ENCODE results near the gene LAPTM4A. TPM values are rescaled to one million over a fixed set of nuclear protein-coding genes. Genes with fewer than 3 reads are reported as not detected.

Gene LAPTM4A
- total and polyA plus RNA-seq, 2 of the 4 experiments (the other 2 are of a cell fraction): 97.7 to 401 TPM

DNA sequence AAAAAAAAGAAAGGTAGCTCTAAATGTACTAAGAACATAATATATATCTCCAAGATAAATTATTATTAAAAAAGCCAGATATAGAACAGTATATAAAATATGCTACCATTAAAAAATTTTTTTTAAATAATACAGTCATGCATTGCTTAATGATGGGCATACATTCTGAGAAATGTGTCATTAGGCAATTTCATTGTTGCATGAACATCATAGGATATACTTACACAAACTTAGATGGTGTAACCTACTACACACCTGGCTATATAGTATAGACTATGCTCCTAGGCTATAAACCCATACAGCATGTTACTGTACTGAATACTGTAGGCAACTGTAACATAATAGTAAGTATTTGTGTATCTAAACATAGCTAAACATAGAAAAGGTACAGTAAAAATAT, 18.3 kb upstream of the LAPTM4A start:
- H2BK5ac ChIP-seq (ENCODE audit: low read depth, low read length, poor library complexity, severe bottlenecking): no peak overlapping the region
- ATAC-seq (ENCODE audit: low read depth): no peak
- peaks cover 9% of the 10 kb centered on the region; the same call in 1 of the 2 replicates for H3K9me1 ChIP-seq (ENCODE audit: insufficient read depth, low read length)
- no peak overlapping the region for H3K4me2 ChIP-seq (ENCODE audit: low read depth, low read length)
- H3K23ac ChIP-seq (ENCODE audit: low read depth, low read length): no peak overlapping the region
- BruUV-seq (replicated peaks): no TSS peak
- no peak overlapping the region for H2BK120ac ChIP-seq (ENCODE audit: low read depth, low read length)
- intact Hi-C loops (cut with micrococcal nuclease): no loop called here
- no peak overlapping the region for H4K8ac ChIP-seq (ENCODE audit: low read depth in 2 of 2, low read length in 2 of 2)
- CTCF ChIA-PET: interaction anchor here (0.6 to 1.3 kb wide), 2 partner anchors 8 to 1675 kb away, joined by 3 read pairs; no protein-coding TSS in a partner anchor
- no peak overlapping the region for H2AK5ac ChIP-seq (ENCODE audit: low read depth, low read length)
- no peak overlapping the region for H3K27ac ChIP-seq (ENCODE audit: insufficient read depth, low read length)
- no peak overlapping the region for H2AK9ac ChIP-seq (replicated peaks; ENCODE audit: low read depth, low read length, poor library complexity)
- H3K9ac ChIP-seq (ENCODE audit: low read depth, low read length): no peak overlapping the region
- H3K14ac ChIP-seq (replicated peaks; ENCODE audit: low read depth, low read length): no peak overlapping the region
- no peak overlapping the region for H3K4me3 ChIP-seq (ENCODE audit: insufficient read depth, low read depth, low read length)
- H3K4ac ChIP-seq (ENCODE audit: low read depth, low read length): no peak overlapping the region
- H4K91ac ChIP-seq (ENCODE audit: insufficient read depth, low read depth, low read length): no peak overlapping the region
- no peak overlapping the region for H3K18ac ChIP-seq (ENCODE audit: low read depth, low read length)
- dilution Hi-C loops (cut with HindIII; ENCODE audit: low sequenced_read_pairs, unreplicated experiment): no loop called here
- H3K4me1 ChIP-seq (ENCODE audit: control insufficient read depth, insufficient read depth, low read length): peaks cover 32% of the 10 kb centered on the region
- H4K5ac ChIP-seq (ENCODE audit: low read depth, low read length): no peak overlapping the region
- H3K79me1 ChIP-seq (ENCODE audit: low read depth in 1 of 2, low read length in 2 of 2): peaks cover 0 to 3% of the 10 kb centered on the region in 2 experiments; a peak in 1 of 4 replicates
- H3K27me3 ChIP-seq (ENCODE audit: control insufficient read depth, insufficient read depth, low read length): no peaks in the 10 kb centered on the region
- POLR2A ChIA-PET (ENCODE audit: unreplicated experiment): no interaction called here
- H2BK15ac ChIP-seq (ENCODE audit: low read depth, low read length): no peak overlapping the region
- DNase-seq: no peak
- H2AFZ ChIP-seq (replicated peaks; ENCODE audit: low read length, poor library complexity): no peak overlapping the region
- H3K36me3 ChIP-seq (ENCODE audit: control insufficient read depth, insufficient read depth, low read length): no peaks in the 10 kb centered on the region
- H3K56ac ChIP-seq (ENCODE audit: extremely low read depth, insufficient read depth, low read length): no peak overlapping the region
- no peak overlapping the region for H2BK20ac ChIP-seq (ENCODE audit: low read depth, low read length)
- TF ChIP-seq MAFK (IDR thresholded peaks at IDR 0.05; ENCODE audit: low read depth, low read length) (no peak), MAZ (IDR thresholded peaks at IDR 0.05; ENCODE audit: borderline replicate concordance, low read depth, low read length) (no peak), RAD21 (IDR thresholded peaks at IDR 0.05; ENCODE audit: low read length) (no peak), FOS (IDR thresholded peaks at IDR 0.05; ENCODE audit: low read depth, low read length) (no peak)
- H4K20me1 ChIP-seq (ENCODE audit: insufficient read depth, low read length): peaks cover 4% of the 10 kb centered on the region; the same call in 1 of the 2 replicates
- in situ Hi-C loops (cut with MboI; ENCODE audit: low sequenced_read_pairs): no loop called here
- peaks cover 7% of the 10 kb centered on the region for H3K9me3 ChIP-seq (ENCODE audit: control insufficient read depth, insufficient read depth, low read length)
